K562 (cell line): Measurements from ENCODE around the gene CAPN13. TPM values are rescaled to one million over a fixed set of nuclear protein-coding genes. Genes with fewer than 3 reads are reported as not detected.

Source experiments
- C11orf30 ChIP-seq: fragments of 450-650 bp; IDR thresholded peaks from 2 replicates; pipeline ENCODE4 v1.6.1; 2016; ENCODE audit warnings: low read depth, mild to moderate bottlenecking
- CBX1 ChIP-seq: sonication (generic); IDR thresholded peaks from 2 replicates; pipeline ENCODE4 v1.6.1; 2016; ENCODE audit warnings: antibody characterized with exemption, low read depth, mild to moderate bottlenecking
- CBX2 ChIP-seq: fragments of 200-600 bp; sonication (generic); IDR thresholded peaks from one replicate; pipeline ENCODE4 v1.6.1; 2012; ENCODE audit warnings: mild to moderate bottlenecking, low read length, inconsistent platforms; ENCODE audit not compliant: insufficient read depth, poor library complexity, severe bottlenecking
- DACH1 ChIP-seq: fragments of 450-650 bp; IDR thresholded peaks from 2 replicates; pipeline ENCODE4 v1.6.1; 2018; ENCODE audit not compliant: partially characterized antibody
- HDAC3 ChIP-seq: fragments of 450-650 bp; IDR thresholded peaks from 2 replicates; pipeline ENCODE4 v1.6.1; 2018; ENCODE audit warnings: borderline replicate concordance, mild to moderate bottlenecking, moderate library complexity; ENCODE audit not compliant: partially characterized antibody
- MCM2 ChIP-seq: fragments of 450-650 bp; IDR thresholded peaks from 2 replicates; pipeline ENCODE4 v1.6.1; 2017; ENCODE audit warnings: low read depth, mild to moderate bottlenecking
- MNT ChIP-seq, 2 experiments: fragments of 450-650 bp; conservative IDR thresholded peaks; 2 replicates each; pipeline ENCODE4 v1.6.1; 2017; ENCODE audit warnings: mild to moderate bottlenecking in 2 of 2, moderate library complexity in 2 of 2
- RCOR1 ChIP-seq, 2 experiments: IDR thresholded peaks; 2 replicates each; pipeline ENCODE4 v1.6.1; 2012; ENCODE audit warnings: low read depth in 2 of 2, low read length in 2 of 2, borderline replicate concordance in 1 of 2, improper control_type of control experiment in 1 of 2
- RFX7 ChIP-seq: fragments of 250-450 bp; sonication (Bioruptor Pico); IDR thresholded peaks from 2 replicates; pipeline ENCODE4 v1.5.1; 2021; ENCODE audit warnings: mild to moderate bottlenecking
- SMARCC2 ChIP-seq: fragments of 450-650 bp; IDR thresholded peaks from 2 replicates; pipeline ENCODE4 v1.6.1; 2017; ENCODE audit warnings: antibody characterized with exemption, moderate library complexity, mild to moderate bottlenecking, low read depth
- TOE1 ChIP-seq, 2 experiments: fragments of 450-650 bp in 1 of 2; sonication (generic) in 1 of 2; formaldehyde crosslinking in 1 of 2; IDR thresholded peaks; 2 replicates each; pipeline versions ENCODE4 v1.7.1 to v1.8.0; 2016 to 2022; ENCODE audit warnings: borderline replicate concordance in 2 of 2, mild to moderate bottlenecking in 2 of 2, antibody characterized with exemption in 1 of 2, inconsistent platforms in 1 of 2, low read depth in 1 of 2, missing genetic modification reagents in 1 of 2, moderate library complexity in 1 of 2
- polyA plus RNA-seq, 8 experiments: library from polyadenylated mRNA; depleted of rRNA in 4 of 8; stranded (reverse) in 5 of 8; unstranded in 3 of 8; fragments of >200 nt; fragmentation: Nextera tagmentation in 2 of 8; fragmentation: Illumina TruSeq in 1 of 8; extraction: Ambion mirVana in 2 of 8; extraction: Trizol in 1 of 8; gene quantifications; 2 replicates each; pipeline versions ENCODE4 v1.2.1 to v1.2.3, GENCODE V29; 2011 to 2014; ENCODE audit warnings: inconsistent platforms in 1 of 8, missing spikeins in 1 of 8
- total RNA-seq, 7 experiments: library from RNA; depleted of rRNA in 6 of 7; stranded (reverse); fragments of >200 nt in 6 of 7; fragmentation: Illumina TruSeq in 2 of 7; extraction: Trizol in 2 of 7; gene quantifications; 2 replicates each; pipeline versions ENCODE4 v1.2.1 to v1.2.3, GENCODE V29; 2011 to 2021; ENCODE audit warnings: low replicate concordance in 1 of 7
- TF ChIP-seq, protein P1 (sequence below): fragments of 450-650 bp; formaldehyde crosslinking; conservative IDR thresholded peaks from 2 replicates; pipeline ENCODE4 v1.4.0; 2022; ENCODE audit warnings: mild to moderate bottlenecking, missing genetic modification characterization
- TF ChIP-seq, protein P2 (sequence below): sonication (generic); formaldehyde crosslinking; IDR thresholded peaks from 2 replicates; pipeline ENCODE4 v1.8.1; 2023; ENCODE audit warnings: mild to moderate bottlenecking, missing genetic modification reagents

CAPN13 gene
- total and polyA plus RNA-seq, 9 of the 15 experiments (the other 6 are each of a cell fraction or from before 2014, with no cell fraction given), result not detected

GRCh38 chr2:30681022-30681421 is 126.2 kb downstream of the CAPN13 start (continued):
- TF ChIP-seq, protein P1, sequence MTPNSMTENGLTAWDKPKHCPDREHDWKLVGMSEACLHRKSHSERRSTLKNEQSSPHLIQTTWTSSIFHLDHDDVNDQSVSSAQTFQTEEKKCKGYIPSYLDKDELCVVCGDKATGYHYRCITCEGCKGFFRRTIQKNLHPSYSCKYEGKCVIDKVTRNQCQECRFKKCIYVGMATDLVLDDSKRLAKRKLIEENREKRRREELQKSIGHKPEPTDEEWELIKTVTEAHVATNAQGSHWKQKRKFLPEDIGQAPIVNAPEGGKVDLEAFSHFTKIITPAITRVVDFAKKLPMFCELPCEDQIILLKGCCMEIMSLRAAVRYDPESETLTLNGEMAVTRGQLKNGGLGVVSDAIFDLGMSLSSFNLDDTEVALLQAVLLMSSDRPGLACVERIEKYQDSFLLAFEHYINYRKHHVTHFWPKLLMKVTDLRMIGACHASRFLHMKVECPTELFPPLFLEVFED (CRISPR knock-in tag), result no peak
- TF ChIP-seq MCM2, result no peak
- no peak for TF ChIP-seq HDAC3
- TF ChIP-seq, protein P2, sequence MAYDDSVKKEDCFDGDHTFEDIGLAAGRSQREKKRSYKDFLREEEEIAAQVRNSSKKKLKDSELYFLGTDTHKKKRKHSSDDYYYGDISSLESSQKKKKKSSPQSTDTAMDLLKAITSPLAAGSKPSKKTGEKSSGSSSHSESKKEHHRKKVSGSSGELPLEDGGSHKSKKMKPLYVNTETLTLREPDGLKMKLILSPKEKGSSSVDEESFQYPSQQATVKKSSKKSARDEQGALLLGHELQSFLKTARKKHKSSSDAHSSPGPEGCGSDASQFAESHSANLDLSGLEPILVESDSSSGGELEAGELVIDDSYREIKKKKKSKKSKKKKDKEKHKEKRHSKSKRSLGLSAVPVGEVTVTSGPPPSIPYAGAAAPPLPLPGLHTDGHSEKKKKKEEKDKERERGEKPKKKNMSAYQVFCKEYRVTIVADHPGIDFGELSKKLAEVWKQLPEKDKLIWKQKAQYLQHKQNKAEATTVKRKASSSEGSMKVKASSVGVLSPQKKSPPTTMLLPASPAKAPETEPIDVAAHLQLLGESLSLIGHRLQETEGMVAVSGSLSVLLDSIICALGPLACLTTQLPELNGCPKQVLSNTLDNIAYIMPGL (CRISPR knock-in tag), result no peak
- no peak for TF ChIP-seq CBX1
- TF ChIP-seq RCOR1 (IDR thresholded peaks at IDR 0.05; ENCODE audit: borderline replicate concordance in 1 of 2, low read depth in 2 of 2, low read length in 2 of 2), result no peak
- no peak for TF ChIP-seq C11orf30
- TF ChIP-seq DACH1, result no peak
- TF ChIP-seq RFX7 (CRISPR knock-in tag), result no peak
- no peak for TF ChIP-seq MNT (conservative IDR thresholded peaks at IDR 0.05)
- TF ChIP-seq SMARCC2, result no peak
- TF ChIP-seq TOE1 (IDR thresholded peaks at IDR 0.05; ENCODE audit: borderline replicate concordance), result no peak
- no peak for TF ChIP-seq TOE1 (CRISPR knock-in tag; IDR thresholded peaks at IDR 0.05; ENCODE audit: borderline replicate concordance, low read depth)
- no peak for TF ChIP-seq CBX2
